ENCODE data around the gene GSTO2.
A peak's percentile ranks its signal among the peaks of the same experiment; 100 is the strongest.

GSTO2 gene

GRCh38 chr10:104309980-104310978 lies 41.3 kb downstream of the GSTO2 start:
- H3K9me3 Mint-ChIP-seq = no peaks in the 10 kb centered on the region
- no peak overlapping the region for H3K27ac Mint-ChIP-seq
- peaks cover 4% of the 10 kb centered on the region for H3K27me3 Mint-ChIP-seq (ENCODE audit: low read depth)
- no peak overlapping the region for H3K4me3 Mint-ChIP-seq
- TF ChIP-seq CTCF (IDR thresholded peaks at IDR 0.05; ENCODE audit: unreplicated experiment in 3 of 3) = no peak
- H3K4me1 Mint-ChIP-seq = peaks cover 14% of the 10 kb centered on the region
- H3K36me3 Mint-ChIP-seq (ENCODE audit: low read depth) = peaks cover 25% of the 10 kb centered on the region

GRCh38 chr10:104311184-104311720 lies 42.3 kb downstream of the GSTO2 start:
- Mint-ChIP-seq H3K9me3 (no peaks in the 10 kb centered on the region), H3K27me3 (ENCODE audit: low read depth) (no peaks in the 10 kb centered on the region), H3K4me3 (no peak overlapping the region), H3K27ac (no peak overlapping the region), H3K36me3 (ENCODE audit: low read depth) (peaks cover 30% of the 10 kb centered on the region), H3K4me1 (peaks cover 8% of the 10 kb centered on the region)
- TF ChIP-seq CTCF (IDR thresholded peaks at IDR 0.05; ENCODE audit: unreplicated experiment in 3 of 3) = no peak

- Mint-ChIP-seq H3K27ac (no peak overlapping the region), H3K4me1 (peaks cover 32% of the 10 kb centered on the region), H3K36me3 (ENCODE audit: low read depth) (peaks cover 50% of the 10 kb centered on the region), H3K4me3 (no peak overlapping the region), H3K9me3 (no peaks in the 10 kb centered on the region), H3K27me3 (ENCODE audit: low read depth) (no peaks in the 10 kb centered on the region)
- no peak for TF ChIP-seq CTCF (IDR thresholded peaks at IDR 0.05; ENCODE audit: unreplicated experiment in 3 of 3)
Observed at GRCh38 chr10:104314591-104315485, 45.9 kb downstream of the GSTO2 start.

GRCh38 chr10:104315486-104315921 lies 46.5 kb downstream of the GSTO2 start:
- H3K9me3 Mint-ChIP-seq = no peaks in the 10 kb centered on the region
- peaks cover 46% of the 10 kb centered on the region for H3K36me3 Mint-ChIP-seq (ENCODE audit: low read depth)
- no peak for TF ChIP-seq CTCF (IDR thresholded peaks at IDR 0.05; ENCODE audit: unreplicated experiment in 3 of 3)
- H3K4me1 Mint-ChIP-seq = peaks cover 39% of the 10 kb centered on the region
- H3K27ac Mint-ChIP-seq = no peak overlapping the region
- no peak overlapping the region for H3K4me3 Mint-ChIP-seq
- no peaks in the 10 kb centered on the region for H3K27me3 Mint-ChIP-seq (ENCODE audit: low read depth)

GRCh38 chr10:104316321-104317099 lies 47.5 kb downstream of the GSTO2 start:
- no peaks in the 10 kb centered on the region for H3K27me3 Mint-ChIP-seq (ENCODE audit: low read depth)
- H3K9me3 Mint-ChIP-seq = no peaks in the 10 kb centered on the region
- no peak overlapping the region for H3K4me3 Mint-ChIP-seq
- H3K36me3 Mint-ChIP-seq (ENCODE audit: low read depth) = peaks cover 45% of the 10 kb centered on the region
- H3K4me1 Mint-ChIP-seq = peaks cover 46% of the 10 kb centered on the region
- no peak for TF ChIP-seq CTCF (IDR thresholded peaks at IDR 0.05; ENCODE audit: unreplicated experiment in 3 of 3)
- H3K27ac Mint-ChIP-seq = peak overlapping the region in 2 of 3 experiments; percentile 24 to 52
